ENCODE results near the gene POU6F1.
"Not testable (repeated sequence)": the region's sequence is repeated elsewhere in the genome, so short reads cannot be mapped to it uniquely, and the experiment has no call there.

Gene POU6F1

GRCh38 chr12:51227112-51227511 lies 9.2 kb upstream of the POU6F1 start:
- not testable (repeated sequence) for DNase-seq

- no peak for DNase-seq
Measured at GRCh38 chr12:51225771-51226170, 7.9 kb upstream of the POU6F1 start.

- DNase-seq: no peak
Measured at GRCh38 chr12:51225234-51225633, 7.4 kb upstream of the POU6F1 start.

- DNase-seq: no peak
Measured at GRCh38 chr12:51224625-51225024, 6.8 kb upstream of the POU6F1 start.

GRCh38 chr12:51222461-51222860 lies 4.6 kb upstream of the POU6F1 start:
- DNase-seq: peak in 2 of 3 experiments; percentile 46 to 84

- not testable (repeated sequence) for DNase-seq
Measured at GRCh38 chr12:51219857-51220256, 2.0 kb upstream of the POU6F1 start.

GRCh38 chr12:51219322-51219721 lies 1.5 kb upstream of the POU6F1 start:
- DNase-seq: no peak

- no peak for DNase-seq
Measured at GRCh38 chr12:51218607-51219161, 822 bp upstream of the POU6F1 start.

- peak; percentile 30 to 81 (median 68) for DNase-seq
Measured at GRCh38 chr12:51217133-51217967, 512 bp downstream of the POU6F1 start.

- no peak for DNase-seq
Measured at GRCh38 chr12:51216642-51217041, 1.2 kb downstream of the POU6F1 start.

GRCh38 chr12:51214895-51215294 lies 3.0 kb downstream of the POU6F1 start:
- no peak for DNase-seq

GRCh38 chr12:51210690-51211395 lies 7.0 kb downstream of the POU6F1 start:
- no peak for DNase-seq

GRCh38 chr12:51209259-51209658 lies 8.6 kb downstream of the POU6F1 start:
- no peak for DNase-seq

- no peak for DNase-seq
Measured at GRCh38 chr12:51208016-51208660, 9.7 kb downstream of the POU6F1 start.

GRCh38 chr12:51205350-51205749 lies 12.5 kb downstream of the POU6F1 start:
- DNase-seq: no peak

GRCh38 chr12:51202718-51203117 lies 15.1 kb downstream of the POU6F1 start:
- DNase-seq: peak in 1 of 3 experiments; percentile 8

- DNase-seq: no peak
Measured at GRCh38 chr12:51200806-51201205, 17.1 kb downstream of the POU6F1 start.

- DNase-seq: no peak
Measured at GRCh38 chr12:51200156-51200555, 17.7 kb downstream of the POU6F1 start.

- no peak for DNase-seq
Measured at GRCh38 chr12:51199366-51199945, 18.4 kb downstream of the POU6F1 start.

GRCh38 chr12:51198568-51199365 lies 19.1 kb downstream of the POU6F1 start:
- DNase-seq: no peak

GRCh38 chr12:51197736-51198567 lies 19.9 kb downstream of the POU6F1 start:
- DNase-seq: no peak

Data from NCI-H1417 (cell line).